Measurements from ENCODE around the gene CD177. TPM values are rescaled to one million over a fixed set of nuclear protein-coding genes. Genes with fewer than 3 reads are reported as not detected.
"Not testable (repeated sequence)": the region's sequence is repeated elsewhere in the genome, so short reads cannot be mapped to it uniquely, and the experiment has no call there.

The CD177 gene
- total and polyA plus RNA-seq, 5 donors from 2014 or later: 0.29 to 0.36 TPM; not detected in 3

DNA sequence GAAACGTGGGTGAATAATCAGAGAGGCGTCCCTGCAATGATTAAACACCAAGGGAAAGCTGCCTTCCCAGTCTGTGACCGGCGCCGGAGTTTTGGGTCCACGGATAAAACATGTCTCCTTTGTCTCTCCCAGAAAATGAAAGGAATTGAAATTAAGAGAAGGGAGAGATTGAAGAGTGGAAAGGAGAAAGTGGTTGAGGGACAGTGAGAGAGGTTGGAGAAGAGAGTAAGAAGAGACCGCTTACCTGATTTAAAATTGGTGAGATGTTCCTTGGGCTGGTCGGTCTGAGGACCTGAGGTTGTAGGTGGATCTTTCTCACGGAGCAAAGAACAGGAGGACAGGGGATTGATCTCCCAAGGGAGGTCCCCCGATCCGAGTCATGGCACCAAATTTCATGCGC lies 24.9 kb upstream of the CD177 start:
- not testable (repeated sequence) for H3K36me3 Mint-ChIP-seq; H3K9me3 ChIP-seq (ENCODE audit: control insufficient read depth in 2 of 2, low read length in 2 of 2); H3K27me3 ChIP-seq (ENCODE audit: control insufficient read depth, insufficient read depth, low read length); H3K9me3 Mint-ChIP-seq; H3K4me1 ChIP-seq (ENCODE audit: control insufficient read depth, insufficient read depth, low read length, poor library complexity, severe bottlenecking); DNase-seq; H3K27me3 Mint-ChIP-seq; H3K36me3 ChIP-seq (ENCODE audit: control insufficient read depth, insufficient read depth, low read length); H3K4me3 ChIP-seq (ENCODE audit: low read depth, low read length); H3K27ac ChIP-seq (ENCODE audit: insufficient read depth, low read length, poor library complexity, severe bottlenecking); ATAC-seq (ENCODE audit: low read depth in 2 of 2); H3K4me1 Mint-ChIP-seq; H3K4me3 Mint-ChIP-seq
- peak overlapping the region in 1 of 3 donors; percentile 72 for H3K27ac Mint-ChIP-seq

DNA sequence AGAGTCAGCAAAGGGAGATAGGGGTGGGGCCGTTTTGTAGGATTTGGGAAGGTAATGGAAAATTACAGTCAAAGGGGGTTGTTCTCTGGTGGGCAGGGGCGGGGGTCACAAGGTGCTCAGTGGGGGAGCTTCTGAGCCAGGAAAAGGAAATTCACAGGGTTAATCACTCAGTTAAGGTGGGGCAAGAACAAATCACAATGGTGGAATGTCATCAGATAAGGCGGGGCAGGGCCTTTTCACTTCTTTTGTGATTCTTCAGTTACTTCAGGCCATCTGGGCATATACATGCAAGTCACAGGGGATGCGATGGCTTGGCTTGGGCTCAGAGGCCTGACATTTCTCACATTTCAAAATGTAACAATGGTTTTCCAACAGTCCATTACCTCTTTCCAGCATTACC lies 24.4 kb upstream of the CD177 start:
- not testable (repeated sequence) for H3K4me1 Mint-ChIP-seq; H3K4me3 ChIP-seq (ENCODE audit: low read depth, low read length); H3K36me3 Mint-ChIP-seq; DNase-seq; H3K27me3 Mint-ChIP-seq; H3K4me1 ChIP-seq (ENCODE audit: control insufficient read depth, insufficient read depth, low read length, poor library complexity, severe bottlenecking); H3K9me3 ChIP-seq (ENCODE audit: control insufficient read depth in 2 of 2, low read length in 2 of 2); H3K27ac ChIP-seq (ENCODE audit: insufficient read depth, low read length, poor library complexity, severe bottlenecking); H3K4me3 Mint-ChIP-seq; H3K9me3 Mint-ChIP-seq; ATAC-seq (ENCODE audit: low read depth in 2 of 2); H3K27me3 ChIP-seq (ENCODE audit: control insufficient read depth, insufficient read depth, low read length); H3K36me3 ChIP-seq (ENCODE audit: control insufficient read depth, insufficient read depth, low read length)
- peak overlapping the region in 1 of 3 donors; percentile 72 for H3K27ac Mint-ChIP-seq

DNA sequence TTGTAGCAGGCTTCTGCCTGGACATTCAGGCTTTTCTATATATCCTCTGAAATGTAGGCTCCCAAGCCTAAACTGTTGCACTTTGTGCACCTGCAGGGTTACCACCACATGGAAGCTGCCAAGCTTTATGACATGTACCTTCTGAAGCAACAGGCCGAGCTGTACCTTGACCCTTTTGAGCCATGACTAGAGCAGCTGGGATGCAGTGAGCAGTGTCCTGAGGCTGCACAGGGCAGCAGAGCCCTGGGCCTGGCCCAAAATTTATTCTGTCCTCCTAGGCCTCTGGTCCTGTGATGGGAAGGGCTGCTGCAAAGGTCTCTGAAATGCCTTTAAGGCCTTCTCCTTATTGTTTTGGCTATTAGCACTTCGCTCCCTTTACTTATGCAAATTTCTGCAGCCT lies 23.5 kb upstream of the CD177 start:
- ATAC-seq (ENCODE audit: low read depth in 2 of 2): no peak
- no peak overlapping the region for H3K4me3 Mint-ChIP-seq
- no peaks in the 10 kb centered on the region for H3K9me3 Mint-ChIP-seq
- H3K27me3 Mint-ChIP-seq: no peaks in the 10 kb centered on the region
- no peaks in the 10 kb centered on the region for H3K36me3 ChIP-seq (ENCODE audit: control insufficient read depth, insufficient read depth, low read length)
- H3K27ac ChIP-seq (ENCODE audit: insufficient read depth, low read length, poor library complexity, severe bottlenecking): no peak overlapping the region
- H3K4me1 Mint-ChIP-seq: no peaks in the 10 kb centered on the region
- H3K27ac Mint-ChIP-seq: no peak overlapping the region
- DNase-seq: no peak
- no peaks in the 10 kb centered on the region for H3K27me3 ChIP-seq (ENCODE audit: control insufficient read depth, insufficient read depth, low read length)
- no peaks in the 10 kb centered on the region for H3K36me3 Mint-ChIP-seq
- H3K9me3 ChIP-seq (ENCODE audit: control insufficient read depth in 2 of 2, low read length in 2 of 2): no peaks in the 10 kb centered on the region
- no peaks in the 10 kb centered on the region for H3K4me1 ChIP-seq (ENCODE audit: control insufficient read depth, insufficient read depth, low read length, poor library complexity, severe bottlenecking)
- no peak overlapping the region for H3K4me3 ChIP-seq (ENCODE audit: low read depth, low read length)

DNA sequence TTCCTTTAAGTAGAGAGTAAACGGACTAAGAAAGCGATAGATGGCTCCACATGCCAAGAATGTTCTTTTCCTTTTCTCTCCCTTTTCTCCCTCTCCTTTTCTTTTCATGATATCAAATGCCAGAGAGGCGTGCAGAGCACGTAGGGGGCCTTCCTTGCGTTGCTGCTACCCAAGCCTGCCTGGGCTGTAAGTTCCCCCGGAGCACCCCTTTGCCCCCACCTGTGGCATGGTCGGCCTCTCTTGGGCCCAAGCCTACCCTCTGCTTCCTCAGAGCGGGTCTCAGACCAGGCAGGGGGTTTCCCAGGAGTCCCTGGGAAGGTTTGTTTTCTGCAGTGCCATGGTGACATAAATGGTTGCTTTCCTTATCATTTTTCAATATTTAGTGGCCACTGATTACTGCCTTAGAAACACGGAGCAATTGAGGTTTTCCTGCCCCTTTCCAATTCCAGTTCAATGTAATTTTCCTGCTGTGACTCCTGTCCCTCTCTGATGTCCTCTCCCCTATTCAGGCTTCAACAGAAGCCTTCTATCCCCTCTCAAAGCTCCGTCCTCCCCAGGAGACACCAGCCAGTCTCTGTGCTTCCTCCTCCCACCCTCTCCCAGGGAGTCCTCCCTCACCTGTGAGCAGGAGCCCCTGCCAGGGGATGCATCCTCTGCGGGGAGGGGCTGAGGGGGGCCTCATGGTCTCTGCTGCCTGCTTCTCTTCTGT lies 22.6 kb upstream of the CD177 start:
- no peak for DNase-seq
- Histone ChIP-seq H3K36me3 (ENCODE audit: control insufficient read depth, insufficient read depth, low read length) (no peaks in the 10 kb centered on the region), H3K27ac (ENCODE audit: insufficient read depth, low read length, poor library complexity, severe bottlenecking) (no peak overlapping the region), H3K27me3 (ENCODE audit: control insufficient read depth, insufficient read depth, low read length) (no peaks in the 10 kb centered on the region), H3K4me3 (ENCODE audit: low read depth, low read length) (no peak overlapping the region), H3K4me1 (ENCODE audit: control insufficient read depth, insufficient read depth, low read length, poor library complexity, severe bottlenecking) (no peaks in the 10 kb centered on the region), H3K9me3 (ENCODE audit: control insufficient read depth in 2 of 2, low read length in 2 of 2) (no peaks in the 10 kb centered on the region)
- ATAC-seq (ENCODE audit: low read depth in 2 of 2): no peak
- H3K4me1 Mint-ChIP-seq: no peaks in the 10 kb centered on the region
- H3K4me3 Mint-ChIP-seq: peak overlapping the region in 1 of 4 donors; percentile 8
- no peaks in the 10 kb centered on the region for H3K9me3 Mint-ChIP-seq
- H3K27me3 Mint-ChIP-seq: no peaks in the 10 kb centered on the region
- no peak overlapping the region for H3K27ac Mint-ChIP-seq
- no peaks in the 10 kb centered on the region for H3K36me3 Mint-ChIP-seq

DNA sequence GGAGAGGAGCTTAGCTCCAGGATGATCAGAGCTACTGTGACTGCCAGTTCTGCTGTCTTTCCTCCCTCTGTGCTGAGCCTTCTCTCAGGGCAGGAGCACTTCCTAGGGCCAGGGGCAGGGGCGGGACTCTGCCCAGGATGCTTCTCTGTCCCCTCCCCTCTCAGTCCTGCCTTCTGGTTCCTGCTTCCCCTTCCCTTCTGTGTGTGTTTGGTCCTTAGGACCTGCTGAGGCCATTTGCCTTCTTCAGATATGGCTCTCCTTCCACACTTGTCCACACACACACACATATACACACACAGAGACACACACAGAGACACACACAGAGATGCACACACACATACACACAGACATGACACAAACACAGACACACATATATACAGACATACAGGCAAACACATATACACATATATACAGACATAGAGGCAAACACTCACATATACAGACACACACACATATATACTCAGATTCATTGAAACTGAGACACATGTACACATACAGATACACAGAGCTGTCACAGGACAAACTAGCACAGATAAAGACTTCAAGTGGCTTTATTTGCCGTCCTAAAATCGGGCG lies 22.0 kb upstream of the CD177 start:
- no peaks in the 10 kb centered on the region for H3K9me3 ChIP-seq (ENCODE audit: control insufficient read depth in 2 of 2, low read length in 2 of 2)
- Mint-ChIP-seq H3K27ac (peak overlapping the region; percentile 3 to 14 (median 8)), H3K27me3 (no peaks in the 10 kb centered on the region), H3K4me3 (no peak overlapping the region), H3K9me3 (no peaks in the 10 kb centered on the region), H3K4me1 (no peaks in the 10 kb centered on the region), H3K36me3 (no peaks in the 10 kb centered on the region)
- no peaks in the 10 kb centered on the region for H3K27me3 ChIP-seq (ENCODE audit: control insufficient read depth, insufficient read depth, low read length)
- DNase-seq: no peak
- no peaks in the 10 kb centered on the region for H3K4me1 ChIP-seq (ENCODE audit: control insufficient read depth, insufficient read depth, low read length, poor library complexity, severe bottlenecking)
- H3K36me3 ChIP-seq (ENCODE audit: control insufficient read depth, insufficient read depth, low read length): no peaks in the 10 kb centered on the region
- no peak overlapping the region for H3K27ac ChIP-seq (ENCODE audit: insufficient read depth, low read length, poor library complexity, severe bottlenecking)
- H3K4me3 ChIP-seq (ENCODE audit: low read depth, low read length): no peak overlapping the region
- no peak for ATAC-seq (ENCODE audit: low read depth in 2 of 2)

DNA sequence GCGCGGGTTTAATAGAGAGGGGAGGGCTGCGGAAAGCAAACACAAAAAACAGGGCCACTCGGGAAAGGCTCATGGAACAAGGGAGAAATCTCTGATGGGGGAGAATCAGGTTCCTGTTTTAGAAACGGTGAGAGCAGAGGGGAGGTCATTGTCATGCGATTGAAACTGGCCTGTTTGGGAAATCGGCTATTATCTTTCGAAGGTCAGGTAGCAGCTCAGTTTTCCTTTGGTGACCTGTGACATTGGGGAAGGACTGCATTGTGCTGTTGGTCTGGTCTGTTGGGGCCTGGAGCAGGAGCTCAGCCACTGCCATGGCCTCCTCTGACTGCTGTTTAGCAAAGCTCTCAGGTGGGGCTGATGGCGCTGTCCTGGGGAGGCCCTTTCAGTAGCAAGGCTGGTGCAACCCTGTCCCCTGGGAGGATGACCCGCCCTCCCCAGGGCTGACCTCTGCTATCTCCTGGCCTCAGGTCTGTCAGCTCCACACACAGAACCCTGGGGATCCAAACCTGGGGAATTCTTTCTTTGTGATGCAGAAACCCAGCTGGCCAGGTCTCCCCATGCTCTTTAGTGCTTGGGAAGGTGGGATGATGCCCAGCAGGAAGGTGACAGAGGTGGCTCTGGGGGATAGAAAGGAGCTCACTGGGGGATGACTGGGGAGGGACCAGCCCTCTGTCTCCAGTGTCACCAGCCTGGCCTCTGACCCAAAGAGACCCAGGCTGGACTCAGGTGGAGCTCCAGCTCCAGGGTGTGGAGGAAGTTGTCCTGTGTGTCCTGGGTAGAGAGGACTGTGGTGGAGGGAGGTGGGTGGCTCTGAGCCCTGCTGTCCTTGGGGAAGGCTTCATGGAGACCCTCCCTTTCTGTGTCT lies 21.2 kb upstream of the CD177 start:
- H3K4me3 Mint-ChIP-seq: no peak overlapping the region
- no peak for ATAC-seq (ENCODE audit: low read depth in 2 of 2)
- H3K36me3 Mint-ChIP-seq: no peaks in the 10 kb centered on the region
- H3K4me1 Mint-ChIP-seq: no peaks in the 10 kb centered on the region
- H3K9me3 Mint-ChIP-seq: no peaks in the 10 kb centered on the region
- no peaks in the 10 kb centered on the region for H3K4me1 ChIP-seq (ENCODE audit: control insufficient read depth, insufficient read depth, low read length, poor library complexity, severe bottlenecking)
- no peak overlapping the region for H3K27ac ChIP-seq (ENCODE audit: insufficient read depth, low read length, poor library complexity, severe bottlenecking)
- H3K36me3 ChIP-seq (ENCODE audit: control insufficient read depth, insufficient read depth, low read length): no peaks in the 10 kb centered on the region
- H3K9me3 ChIP-seq (ENCODE audit: control insufficient read depth in 2 of 2, low read length in 2 of 2): no peaks in the 10 kb centered on the region
- DNase-seq: no peak
- no peak overlapping the region for H3K4me3 ChIP-seq (ENCODE audit: low read depth, low read length)
- no peaks in the 10 kb centered on the region for H3K27me3 Mint-ChIP-seq
- peak overlapping the region in 2 of 3 donors; percentile 3 to 14 for H3K27ac Mint-ChIP-seq
- no peaks in the 10 kb centered on the region for H3K27me3 ChIP-seq (ENCODE audit: control insufficient read depth, insufficient read depth, low read length)

DNA sequence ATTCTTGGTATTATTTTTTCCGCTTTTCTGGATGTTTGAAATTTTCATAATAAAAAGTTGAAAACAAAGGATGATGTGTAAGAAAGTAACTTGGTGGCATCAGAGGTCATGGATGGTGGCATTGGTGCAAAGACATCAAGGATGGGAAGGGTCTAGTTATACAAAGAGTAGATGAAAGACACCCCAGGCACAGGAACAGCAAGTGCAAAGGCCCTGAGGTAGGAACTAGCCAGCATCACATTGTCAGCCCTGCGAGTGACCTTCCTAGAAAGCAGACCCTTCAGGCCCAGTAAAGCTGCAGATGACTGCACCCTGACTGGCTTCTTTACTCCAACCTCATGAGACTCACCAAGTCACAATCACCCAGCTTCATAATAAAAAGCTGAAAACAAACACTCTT lies 17.0 kb upstream of the CD177 start:
- not testable (repeated sequence) for DNase-seq; H3K4me3 Mint-ChIP-seq; H3K36me3 ChIP-seq (ENCODE audit: control insufficient read depth, insufficient read depth, low read length); H3K4me1 ChIP-seq (ENCODE audit: control insufficient read depth, insufficient read depth, low read length, poor library complexity, severe bottlenecking); H3K36me3 Mint-ChIP-seq; H3K27me3 ChIP-seq (ENCODE audit: control insufficient read depth, insufficient read depth, low read length); H3K27ac Mint-ChIP-seq; ATAC-seq (ENCODE audit: low read depth in 2 of 2); H3K4me3 ChIP-seq (ENCODE audit: low read depth, low read length); H3K4me1 Mint-ChIP-seq; H3K27me3 Mint-ChIP-seq; H3K27ac ChIP-seq (ENCODE audit: insufficient read depth, low read length, poor library complexity, severe bottlenecking); H3K9me3 ChIP-seq (ENCODE audit: control insufficient read depth in 2 of 2, low read length in 2 of 2); H3K9me3 Mint-ChIP-seq

All from CD4-positive, CD25-positive, alpha-beta regulatory T cell (primary cell).